Hippocampal formation (tissue), 2 donors: Measurements from ENCODE around the gene SH3RF3.
"Not testable (repeated sequence)": the region's sequence is repeated elsewhere in the genome, so short reads cannot be mapped to it uniquely, and the experiment has no call there.

Experiments used
- DNase-seq, 2 donors: peaks; one replicate each; lab custom pipeline; 2025; lab: John Stamatoyannopoulos, UW

The SH3RF3 gene

DNA sequence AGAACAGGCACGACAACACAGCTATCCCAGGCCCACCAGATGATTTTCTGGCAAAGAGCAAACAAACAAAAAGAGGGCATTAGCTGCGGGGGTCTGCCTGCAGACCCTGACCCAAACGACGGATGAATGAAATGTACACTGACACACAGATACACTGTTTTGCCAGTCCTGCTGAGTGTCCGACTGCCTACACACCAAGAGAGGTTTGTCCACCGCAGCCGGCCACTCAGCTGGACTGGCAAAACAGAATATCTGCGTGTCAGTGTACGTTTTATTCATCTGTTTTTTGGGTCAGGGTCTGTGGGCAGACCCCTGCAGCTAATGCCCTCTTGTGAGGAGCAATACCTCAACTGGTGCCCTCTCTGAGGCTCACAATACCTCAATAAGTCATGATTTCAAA lies 10.7 kb upstream of the SH3RF3 start:
- no peak for DNase-seq

DNA sequence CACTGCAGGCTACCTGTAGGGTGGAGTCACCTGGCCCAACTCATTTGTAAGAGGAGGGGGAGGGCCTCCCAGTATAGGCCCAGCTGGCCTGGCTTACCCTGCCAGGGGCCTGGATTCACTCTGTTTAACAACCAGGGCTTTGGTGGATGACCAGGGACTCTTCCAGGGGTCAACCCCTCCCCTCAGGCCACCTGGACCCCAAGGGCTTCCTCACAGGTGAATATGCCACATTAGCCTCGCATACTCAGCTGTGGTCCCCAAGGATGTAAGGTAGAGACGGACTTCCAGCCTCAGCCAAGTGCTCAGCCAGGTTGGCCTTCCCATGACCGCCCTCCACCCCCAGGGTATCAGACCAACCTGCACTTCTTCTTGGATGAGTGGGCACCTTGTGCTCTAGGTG lies 8.8 kb upstream of the SH3RF3 start:
- DNase-seq: no peak

DNA sequence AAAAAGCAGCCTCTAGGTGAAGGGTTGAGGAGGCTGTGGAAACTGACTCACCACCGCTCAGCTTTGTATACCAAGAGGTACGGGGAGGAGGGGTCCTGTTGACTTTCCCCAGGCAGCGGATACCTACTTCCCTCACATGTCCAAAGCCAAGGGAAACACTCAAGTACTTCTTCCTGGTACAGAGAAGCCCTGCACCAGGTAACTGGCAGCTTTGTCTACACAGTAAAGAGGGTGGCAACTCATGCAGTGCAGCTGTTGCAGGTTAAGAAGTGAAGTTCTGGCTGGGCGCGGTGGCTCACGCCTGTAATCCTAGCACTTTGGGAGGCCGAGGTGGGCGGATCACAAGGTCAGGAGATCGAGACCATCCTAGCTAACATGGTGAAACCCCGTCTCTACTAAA lies 8.3 kb upstream of the SH3RF3 start:
- DNase-seq: not testable (repeated sequence)

DNA sequence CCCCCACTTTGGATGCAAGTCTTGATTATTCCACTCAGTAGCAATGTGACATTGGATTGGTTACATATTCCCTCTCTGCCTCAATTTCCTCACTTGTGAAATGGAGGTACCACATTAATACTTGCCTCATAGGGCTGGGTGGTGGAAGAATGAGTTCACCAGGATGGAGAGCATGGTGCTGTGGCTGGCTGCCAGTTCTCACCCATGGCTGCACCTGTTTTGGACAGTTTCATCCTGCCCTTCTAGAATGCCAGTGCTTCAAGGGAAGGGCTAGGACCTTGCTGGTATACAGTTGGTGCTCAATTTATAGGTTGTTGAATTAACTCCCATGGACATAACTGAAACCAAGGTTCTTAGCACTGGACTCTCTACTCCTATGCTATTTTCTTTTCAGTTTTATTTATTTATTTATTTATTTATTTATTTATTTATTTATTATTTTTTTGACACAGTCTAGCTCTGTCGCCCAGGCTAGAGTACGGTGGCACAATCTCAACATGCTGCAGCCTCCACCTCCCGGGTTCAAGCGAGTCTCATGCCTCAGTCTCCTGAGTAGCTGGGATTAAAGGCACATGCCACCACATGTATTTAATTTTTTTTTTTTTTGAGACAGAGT lies 5.3 kb upstream of the SH3RF3 start:
- DNase-seq: no peak

DNA sequence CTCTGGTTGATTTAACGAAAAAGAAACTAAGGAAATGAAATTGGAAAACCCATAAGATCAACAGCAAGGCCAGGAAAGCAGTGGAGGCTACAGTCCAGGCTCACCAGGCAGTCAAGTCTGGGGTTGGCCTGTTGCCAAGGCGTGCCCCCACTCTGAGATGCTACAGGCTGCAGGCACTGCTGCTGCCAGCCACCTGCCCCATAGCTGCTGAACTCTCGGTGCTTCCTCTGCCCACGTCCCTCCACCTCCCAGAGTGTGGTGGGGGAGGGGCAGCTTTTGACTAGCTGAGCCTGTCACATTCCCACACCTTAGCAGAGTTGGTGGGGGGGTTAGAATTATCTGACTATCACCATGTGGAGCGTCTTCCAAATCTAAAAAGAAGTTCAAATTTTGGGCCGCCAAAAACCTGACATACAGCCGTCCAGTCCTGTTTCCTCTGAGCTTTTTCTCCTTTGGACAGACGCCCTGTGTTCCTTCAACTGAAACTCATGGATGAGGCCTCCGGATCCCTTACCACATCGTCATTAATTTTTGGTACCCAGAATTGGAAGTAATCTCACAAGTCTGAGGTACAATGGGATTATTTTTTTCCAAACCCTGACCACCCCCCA lies 3.9 kb upstream of the SH3RF3 start:
- DNase-seq: no peak

DNA sequence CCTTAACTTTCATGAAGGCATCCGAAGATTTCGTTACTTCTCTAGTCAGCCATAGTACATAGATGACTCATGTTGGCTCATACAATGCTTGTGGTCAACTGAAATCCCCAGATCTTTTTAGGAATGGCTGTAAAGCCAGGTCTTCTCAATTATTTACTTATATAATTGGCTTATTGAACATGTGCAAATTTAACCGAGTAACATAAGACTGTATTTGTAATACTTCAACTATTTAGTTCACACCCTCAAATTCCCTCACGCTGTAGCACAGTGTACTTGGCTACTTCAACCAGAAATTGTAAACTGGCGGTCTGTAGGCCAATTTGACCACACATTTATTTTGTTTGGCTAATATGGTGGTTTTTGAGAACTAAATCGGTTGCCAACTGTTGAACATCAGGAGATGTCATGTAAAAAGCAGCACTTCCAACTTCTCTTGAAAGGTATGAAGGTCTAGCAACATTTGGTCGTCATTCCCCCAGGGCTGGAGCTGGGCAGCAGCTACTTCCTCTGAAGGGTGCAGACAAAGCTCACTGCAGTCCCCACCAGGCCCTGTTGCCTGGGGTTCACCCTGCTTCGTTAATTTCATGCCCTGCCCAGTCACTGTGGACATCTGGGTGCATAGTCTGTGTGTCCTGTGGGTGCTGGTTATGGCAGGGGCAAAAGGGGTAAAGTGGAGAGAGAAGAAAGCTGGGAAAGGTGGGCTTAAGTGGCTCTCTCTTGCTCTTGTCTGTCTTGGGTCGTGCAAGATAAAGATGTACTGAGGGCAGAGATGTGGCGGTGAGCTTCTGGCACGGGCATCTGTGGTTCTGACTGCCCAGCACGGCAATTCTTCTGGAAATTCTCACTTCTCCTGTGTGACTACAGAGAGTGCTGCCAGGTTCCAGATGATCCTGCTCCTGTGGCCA lies 3.2 kb upstream of the SH3RF3 start:
- DNase-seq: no peak

DNA sequence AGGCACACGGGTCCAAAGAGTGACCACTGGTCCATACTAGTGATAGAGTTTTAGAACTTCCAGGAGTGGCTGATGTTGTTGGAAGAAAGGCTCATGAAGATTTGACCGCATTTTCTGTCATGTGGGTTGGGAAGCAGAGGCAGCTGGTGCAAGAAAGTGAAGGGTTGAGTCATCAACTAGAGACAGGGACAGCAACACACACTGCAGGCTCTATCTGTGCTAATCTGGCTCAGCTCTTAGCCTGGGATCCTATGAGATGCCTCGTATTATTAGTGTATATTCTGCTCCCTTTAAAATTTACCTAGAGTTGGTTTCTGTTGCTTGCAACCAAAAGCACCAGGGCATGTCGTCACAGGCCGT lies 2.5 kb upstream of the SH3RF3 start:
- no peak for DNase-seq

DNA sequence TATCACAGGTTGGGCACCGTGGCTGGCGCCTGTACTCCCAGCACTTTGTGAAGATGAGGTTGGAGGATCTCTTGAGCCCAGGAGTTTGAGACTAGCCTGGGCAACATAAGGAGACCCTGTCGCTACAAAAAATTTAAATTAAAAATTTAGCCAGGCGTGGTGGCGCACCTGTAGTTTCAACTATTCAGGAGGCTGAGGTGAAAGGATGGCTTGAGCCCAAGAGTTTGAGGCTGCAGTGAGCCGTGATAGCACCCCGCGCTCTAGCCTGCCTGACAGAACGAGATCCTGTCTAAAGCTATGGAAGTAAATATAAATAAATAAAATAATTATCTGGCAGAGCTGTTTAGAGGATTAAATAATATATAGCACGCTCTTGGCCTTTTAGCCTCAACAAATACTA lies 1.4 kb upstream of the SH3RF3 start:
- DNase-seq: no peak

DNA sequence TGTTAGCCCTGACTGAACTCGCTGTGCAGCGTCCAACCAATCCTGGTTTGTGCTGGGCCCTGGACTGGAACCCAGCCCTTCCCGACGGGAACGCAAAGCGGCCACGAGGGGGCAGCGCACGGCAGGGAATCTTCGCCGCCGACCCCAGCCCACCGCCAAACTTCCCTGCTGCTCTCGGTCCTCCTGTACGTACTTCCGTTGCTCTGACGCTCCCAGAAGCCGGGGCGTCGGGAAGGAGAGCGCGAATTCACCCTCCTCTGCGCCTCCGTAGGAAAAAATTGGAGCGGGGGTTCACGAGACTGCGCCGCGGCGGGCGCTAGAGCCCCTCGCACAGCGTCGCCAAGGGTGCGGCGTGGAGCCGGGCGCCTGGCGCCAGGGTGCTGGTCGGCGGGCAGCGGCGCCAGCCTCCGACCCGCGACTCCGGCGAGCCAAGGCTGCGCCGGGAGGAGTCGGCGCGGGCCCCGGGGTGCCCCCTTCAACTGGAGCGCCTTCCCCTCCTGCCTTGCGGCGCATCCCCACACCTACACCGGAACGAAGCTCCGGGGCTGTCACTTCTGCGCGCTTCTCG lies 873 bp upstream of the SH3RF3 start:
- peak; percentile 51 to 63 for DNase-seq

DNA sequence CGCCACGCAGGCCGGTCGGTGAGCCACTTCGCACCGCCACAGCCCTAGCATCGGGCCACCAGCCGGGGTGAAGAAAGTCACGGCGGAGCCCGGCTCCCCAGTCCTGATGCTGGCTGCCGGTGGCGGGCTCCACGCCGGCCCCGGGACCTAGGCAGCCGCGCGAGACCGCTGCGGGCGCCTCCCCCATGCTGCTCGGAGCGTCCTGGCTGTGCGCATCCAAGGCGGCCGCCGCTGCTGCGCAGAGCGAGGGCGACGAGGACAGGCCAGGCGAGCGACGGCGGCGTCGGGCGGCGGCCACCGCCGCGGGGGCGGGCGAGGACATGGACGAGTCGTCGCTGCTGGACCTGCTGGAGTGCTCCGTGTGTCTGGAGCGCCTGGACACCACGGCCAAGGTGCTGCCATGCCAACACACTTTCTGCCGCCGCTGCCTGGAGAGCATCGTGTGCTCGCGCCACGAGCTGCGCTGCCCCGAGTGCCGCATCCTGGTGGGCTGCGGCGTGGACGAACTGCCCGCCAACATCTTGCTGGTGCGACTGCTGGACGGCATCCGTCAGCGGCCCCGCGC lies 433 bp downstream of the SH3RF3 start:
- DNase-seq: no peak

DNA sequence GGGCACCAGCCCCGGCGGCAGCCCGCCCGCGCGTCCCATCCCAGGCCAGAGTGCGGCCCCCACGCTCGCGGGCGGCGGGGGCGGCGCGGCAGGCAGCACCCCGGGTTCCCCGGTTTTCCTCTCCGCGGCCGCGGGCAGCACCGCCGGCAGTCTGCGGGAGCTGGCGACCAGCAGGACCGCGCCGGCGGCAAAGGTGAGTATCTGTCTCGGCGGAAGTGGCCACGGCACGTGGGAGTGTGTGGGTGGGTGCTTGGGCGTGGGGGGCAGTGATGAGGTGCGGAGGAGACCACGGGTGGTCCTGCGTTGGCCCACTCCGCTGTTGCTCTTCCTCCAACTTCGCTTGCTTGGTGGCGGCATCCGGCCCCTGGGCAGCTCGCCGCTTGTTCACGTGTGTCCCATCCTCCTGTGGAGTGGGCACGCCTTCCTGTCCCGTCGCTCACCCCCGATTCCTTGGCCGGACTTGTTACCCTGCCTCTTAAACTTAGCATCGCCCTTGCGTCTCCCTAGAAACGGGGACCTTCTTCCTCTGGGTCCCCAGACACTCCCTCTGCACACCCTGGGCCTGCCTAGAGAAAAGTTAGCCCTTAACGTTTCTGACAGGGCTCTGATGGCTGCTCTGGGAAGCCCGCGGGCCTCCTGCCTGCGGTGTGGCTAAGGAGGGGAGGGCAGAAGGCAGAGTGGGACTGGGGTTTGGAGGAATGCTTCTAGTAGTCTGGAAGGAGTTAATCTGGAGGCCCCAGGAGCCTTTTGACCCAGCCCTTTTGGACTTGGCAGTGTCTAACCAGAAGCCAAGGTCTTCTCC lies 1.1 kb downstream of the SH3RF3 start:
- no peak for DNase-seq

DNA sequence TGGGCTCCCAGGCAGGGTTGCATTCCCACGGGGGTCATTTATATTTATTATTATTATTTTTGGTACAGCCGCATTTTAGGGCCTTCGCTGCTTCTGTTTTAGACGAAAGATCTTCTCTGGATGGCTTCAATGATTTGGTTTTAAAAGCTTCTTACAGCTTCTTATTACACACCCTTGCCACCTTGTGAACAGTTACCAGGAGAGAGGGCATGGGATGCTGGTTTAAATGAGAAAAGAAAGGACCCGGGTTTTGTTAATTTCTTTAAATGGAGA lies 1.7 kb downstream of the SH3RF3 start:
- DNase-seq: no peak

DNA sequence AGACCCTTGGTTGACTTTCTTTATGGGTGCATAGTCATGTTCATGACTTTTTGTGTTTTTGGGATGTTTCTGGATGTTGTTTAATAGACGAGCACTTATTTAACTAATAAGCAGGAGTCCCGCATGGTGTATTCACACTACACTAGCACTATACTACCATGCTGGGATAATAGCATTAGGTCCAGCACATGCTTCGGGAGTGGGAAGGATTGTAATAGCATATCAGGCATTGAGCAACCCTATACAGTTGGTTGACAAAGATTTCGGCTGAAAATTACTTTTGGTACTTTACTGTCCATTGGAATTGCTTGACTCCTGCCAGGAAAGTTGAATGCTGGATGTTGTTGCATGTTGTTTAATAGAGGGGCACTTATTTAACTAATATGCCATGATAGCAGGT lies 2.8 kb downstream of the SH3RF3 start:
- no peak for DNase-seq

DNA sequence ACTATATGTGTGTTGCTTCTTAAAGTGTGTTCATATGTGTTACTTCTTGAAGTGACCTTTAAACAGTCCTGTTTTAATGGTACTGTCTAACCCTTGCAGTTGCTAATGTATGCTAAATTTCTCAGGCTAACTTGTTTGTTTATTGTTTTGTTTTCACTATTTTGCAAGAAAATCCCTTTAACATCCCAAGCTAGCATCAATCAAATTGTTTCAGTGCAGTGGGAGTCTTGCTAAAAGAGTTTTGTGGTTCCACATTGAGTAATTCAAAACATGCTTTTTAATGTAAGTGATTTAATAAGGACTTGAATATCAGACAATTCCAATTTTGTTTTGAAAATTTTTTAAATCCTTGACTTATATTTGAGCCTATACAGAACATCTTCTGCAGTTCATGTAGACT lies 3.6 kb downstream of the SH3RF3 start:
- DNase-seq: no peak

DNA sequence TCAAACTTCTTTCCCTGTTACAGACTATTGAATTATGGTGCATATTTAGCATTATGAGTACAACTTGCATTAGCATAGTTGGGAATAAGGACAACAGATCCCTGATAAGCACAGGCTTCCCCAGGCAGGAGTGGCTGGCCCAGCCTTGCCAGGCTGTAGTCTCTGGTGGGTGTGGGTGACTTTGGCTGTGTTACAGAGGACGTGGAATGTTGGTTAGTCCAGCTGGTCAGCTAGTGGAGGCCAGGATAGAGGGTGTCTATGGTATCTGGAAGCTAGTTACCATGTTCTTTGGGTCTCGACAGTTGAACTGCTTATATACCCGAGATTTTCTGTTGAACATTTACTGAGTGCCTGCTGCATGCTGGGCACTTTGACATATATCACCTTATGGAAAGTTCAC lies 4.7 kb downstream of the SH3RF3 start:
- DNase-seq: no peak

DNA sequence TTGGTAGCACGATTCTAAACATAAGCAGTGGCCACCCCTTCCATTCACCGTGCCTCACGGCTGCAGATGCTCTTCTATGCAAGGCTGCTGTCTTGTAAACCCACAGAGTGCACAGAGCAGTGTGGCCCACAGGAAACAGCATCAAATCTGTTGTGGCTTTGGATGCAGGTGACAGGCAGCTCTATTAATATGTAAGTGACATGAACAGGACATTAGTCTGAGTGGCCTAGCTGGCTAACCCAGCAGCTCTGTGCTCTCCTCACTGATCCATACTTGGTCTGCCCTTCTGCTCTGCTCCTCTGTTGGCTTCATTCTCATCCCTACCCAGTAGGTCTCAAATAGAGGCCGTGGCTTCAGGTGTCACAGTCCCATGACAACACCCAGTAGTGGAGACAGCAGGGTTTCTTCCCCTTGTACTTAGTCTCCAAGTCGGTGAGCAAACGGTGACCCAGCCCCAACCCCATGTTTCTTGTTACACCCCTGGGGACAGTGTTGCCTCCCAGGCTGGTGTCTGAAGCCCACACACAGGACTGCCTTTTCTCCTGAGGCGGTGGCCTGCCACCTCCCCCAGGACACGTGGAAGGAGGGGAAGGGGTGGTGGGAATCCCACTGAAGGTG lies 5.8 kb downstream of the SH3RF3 start:
- no peak for DNase-seq

DNA sequence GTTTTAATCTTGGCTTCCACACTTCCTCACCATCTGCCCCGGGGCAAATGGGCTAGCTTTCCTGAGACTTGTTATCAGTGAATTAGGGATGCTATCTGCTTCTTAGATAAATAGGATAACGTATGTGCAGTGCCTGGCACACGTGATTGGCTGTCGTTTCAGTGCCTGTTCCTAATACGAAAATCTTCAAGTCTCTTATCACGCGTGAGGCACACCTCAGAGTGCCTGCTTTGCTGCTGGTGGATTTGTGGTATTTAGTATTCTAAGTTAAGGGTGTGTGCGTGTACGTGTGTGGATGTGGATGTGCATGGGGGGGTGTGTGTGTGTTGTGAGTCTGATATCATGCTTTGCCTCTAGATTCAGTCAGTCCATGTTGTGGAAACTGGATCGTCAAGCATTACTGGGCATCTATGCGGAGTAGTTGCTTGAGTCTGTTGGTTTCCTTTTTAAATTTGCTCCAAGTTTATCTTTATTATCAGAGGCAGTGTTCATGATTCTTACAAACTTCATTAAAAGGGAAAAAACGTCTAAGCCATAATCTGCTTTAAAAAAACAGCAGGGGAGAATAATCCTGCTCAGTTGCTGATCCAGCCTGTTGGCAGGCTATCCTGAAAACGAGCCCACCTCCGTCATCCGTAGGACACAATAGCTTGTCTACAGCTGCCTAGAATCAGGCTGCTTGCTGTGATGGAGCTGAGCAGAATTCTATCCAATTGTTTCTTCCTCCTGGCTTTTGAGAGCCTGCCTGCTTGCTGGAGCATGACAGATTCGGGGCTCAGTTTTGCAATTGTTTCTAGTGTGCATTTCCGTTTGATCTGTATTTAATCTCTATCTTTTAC lies 6.6 kb downstream of the SH3RF3 start:
- DNase-seq: peak in 1 of 2 donors; percentile 40

DNA sequence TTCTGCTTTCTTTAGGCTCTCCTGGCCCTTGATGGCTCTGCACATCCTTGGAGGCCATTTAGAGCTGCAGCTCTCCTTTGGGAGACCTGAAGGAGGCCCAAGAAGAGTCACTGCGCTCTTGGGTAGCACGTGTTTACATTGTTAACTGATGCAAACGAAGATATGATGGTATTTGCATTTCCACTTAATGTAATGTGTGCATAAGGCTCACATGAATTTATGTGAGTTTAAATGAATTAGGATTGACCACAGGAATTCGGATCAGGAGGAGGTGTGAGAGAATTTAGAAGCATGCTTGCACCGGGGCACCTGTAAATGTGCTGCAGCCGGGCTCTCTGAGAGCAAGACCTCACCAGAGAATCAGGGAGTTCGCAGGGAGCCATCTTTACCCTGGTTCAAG lies 7.5 kb downstream of the SH3RF3 start:
- no peak for DNase-seq

DNA sequence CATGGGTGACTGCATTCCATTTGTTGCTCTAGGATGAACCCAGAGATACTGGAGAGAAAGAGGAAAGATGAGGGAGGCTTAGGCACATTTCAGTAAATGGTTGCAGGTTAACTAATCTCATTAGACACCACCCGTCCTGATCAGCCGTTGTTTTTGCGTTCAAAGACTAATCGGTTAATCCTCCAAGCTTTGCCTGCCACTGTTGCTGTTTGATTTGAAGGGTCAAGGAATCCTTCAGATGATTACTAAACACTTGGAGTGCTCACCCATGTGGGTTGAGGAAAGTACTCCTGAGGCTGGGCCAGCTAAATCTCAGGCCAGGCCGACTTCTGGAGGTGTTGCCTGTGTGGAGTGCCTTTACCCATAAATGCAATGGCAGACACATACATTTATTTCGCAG lies 8.6 kb downstream of the SH3RF3 start:
- DNase-seq: no peak

DNA sequence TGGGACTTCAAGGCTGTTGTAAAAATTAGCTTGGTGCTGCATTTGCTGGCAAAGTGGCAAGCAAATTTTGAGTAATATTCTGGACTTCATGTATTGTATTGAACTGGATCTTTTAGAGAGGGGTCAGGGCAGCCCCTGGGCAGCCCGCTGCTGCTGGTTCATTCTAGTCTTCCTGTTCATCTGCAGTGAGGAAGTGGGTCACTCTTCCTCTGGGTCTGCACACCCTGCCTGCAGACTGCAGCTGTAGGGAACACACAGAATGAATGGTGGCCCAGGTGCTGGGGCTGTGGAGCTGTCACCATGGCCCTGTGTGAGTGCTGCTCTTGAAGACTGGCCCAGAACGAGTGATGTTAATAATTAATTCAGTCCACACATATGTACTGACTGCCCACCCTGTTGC lies 9.4 kb downstream of the SH3RF3 start:
- DNase-seq: no peak

DNA sequence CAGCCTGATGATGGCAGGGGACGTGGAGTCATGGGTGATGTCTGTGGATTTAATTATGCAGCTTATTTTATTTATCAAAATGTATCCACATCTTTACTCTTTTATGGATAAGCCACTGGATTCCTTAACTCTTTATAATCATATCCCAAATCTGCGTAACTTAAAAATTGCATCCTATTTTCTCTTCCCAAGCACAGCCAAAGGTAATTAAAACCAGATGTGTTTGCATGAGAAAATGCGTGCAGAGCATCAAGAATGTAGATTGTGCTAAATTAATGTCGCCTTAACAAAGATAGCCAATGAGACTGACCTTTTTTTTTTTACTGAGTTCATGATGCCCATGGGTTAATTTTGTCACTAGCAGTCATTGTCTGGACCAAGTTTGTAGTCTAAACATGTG lies 10.0 kb downstream of the SH3RF3 start:
- no peak for DNase-seq
